Breast epithelium (tissue), 3 donors: ENCODE measurements around the gene CBX2.

Experiments
- CTCF ChIP-seq, 3 donors: fragments of 450-650 bp; IDR thresholded peaks; one replicate each; pipeline ENCODE4 v1.5.1; 2016 to 2017; ENCODE audit warnings: antibody characterized with exemption in 3 of 3, mild to moderate bottlenecking in 3 of 3, moderate library complexity in 3 of 3
- POLR2A ChIP-seq: fragments of 450-650 bp; IDR thresholded peaks from one replicate; pipeline ENCODE4 v1.6.1; 2016; ENCODE audit warnings: antibody characterized with exemption, mild to moderate bottlenecking, moderate library complexity
- POLR2AphosphoS5 ChIP-seq, 3 donors: sonication (generic); formaldehyde crosslinking; IDR thresholded peaks; one replicate each; pipeline ENCODE4 v1.6.1; 2017; ENCODE audit warnings: antibody characterized with exemption in 3 of 3

- TF ChIP-seq POLR2AphosphoS5 (IDR thresholded peaks at IDR 0.05): no peak
- no peak for TF ChIP-seq CTCF (IDR thresholded peaks at IDR 0.05)
- no peak for TF ChIP-seq POLR2A
These were observed 3.4 kb upstream of the CBX2 start for GRCh38 chr17:79774561-79774975.
